ENCODE measurements around the gene IRAK3.
"Not testable (repeated sequence)": the region's sequence is repeated elsewhere in the genome, so short reads cannot be mapped to it uniquely, and the experiment has no call there.

The IRAK3 gene

DNA sequence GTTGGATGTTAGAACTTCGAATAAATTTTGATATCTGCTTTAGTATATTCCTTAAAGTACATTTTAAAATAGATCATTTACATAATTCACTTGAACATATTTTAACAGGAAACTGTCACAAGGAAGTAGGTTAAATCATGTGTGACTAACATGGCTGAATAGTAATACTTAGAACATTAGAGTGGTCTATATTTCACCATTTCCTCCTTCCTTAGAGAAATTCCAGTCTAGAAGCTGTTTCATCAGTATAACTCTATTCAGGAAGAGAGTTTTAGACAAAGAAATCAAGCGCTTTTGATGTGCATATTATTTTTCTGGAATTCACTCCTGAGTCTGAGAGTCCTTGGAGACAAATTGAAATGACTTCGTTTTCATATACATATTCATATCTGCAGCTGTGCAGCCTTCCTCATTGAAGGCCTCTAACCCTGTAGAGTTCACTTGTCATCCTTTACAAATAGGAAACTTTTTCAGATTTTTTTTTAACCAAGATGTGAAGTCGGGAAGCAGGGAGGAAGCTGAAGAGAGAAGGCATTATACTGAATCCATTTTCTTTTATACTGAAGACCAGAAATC is 28.4 kb downstream of the IRAK3 start:
- DNase-seq, result no peak

DNA sequence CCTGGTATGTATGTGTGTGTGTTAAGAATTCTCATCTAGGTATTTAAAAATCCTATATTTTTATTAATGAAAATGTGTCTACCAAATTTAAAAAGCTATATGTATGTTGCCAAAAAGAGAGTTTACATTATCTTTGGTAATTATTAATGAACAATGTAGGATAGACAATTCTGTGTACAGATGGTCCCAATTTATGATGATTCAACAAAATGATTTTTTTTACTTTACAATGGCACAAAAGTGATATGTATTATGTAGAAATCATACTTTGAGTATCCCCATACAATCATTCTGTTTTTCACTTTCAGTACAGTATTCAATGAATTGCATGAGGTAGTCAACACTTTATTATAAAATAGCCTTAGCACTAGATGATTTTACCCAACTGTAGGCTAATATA is 39.4 kb downstream of the IRAK3 start:
- no peak for DNase-seq

DNA sequence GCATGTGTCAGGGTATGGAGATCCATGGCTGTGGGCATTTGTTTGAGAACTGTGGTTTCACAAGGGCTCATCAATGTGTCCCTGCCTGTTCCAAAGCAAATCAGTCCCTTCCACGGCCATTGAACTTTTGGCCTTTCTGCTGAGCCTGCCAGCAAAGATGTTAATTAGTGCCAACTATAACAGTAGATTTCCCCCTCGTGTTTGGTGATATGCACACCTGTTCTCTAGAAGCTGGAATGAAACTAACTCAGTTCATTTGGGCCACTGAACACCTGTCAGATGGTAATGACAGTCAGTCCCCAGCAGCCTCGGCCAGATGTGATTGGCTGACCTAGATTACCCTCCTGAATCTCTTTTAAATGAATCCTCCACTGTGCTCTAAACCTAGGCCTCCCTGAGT is 43.2 kb downstream of the IRAK3 start:
- peak; percentile 14 for DNase-seq

DNA sequence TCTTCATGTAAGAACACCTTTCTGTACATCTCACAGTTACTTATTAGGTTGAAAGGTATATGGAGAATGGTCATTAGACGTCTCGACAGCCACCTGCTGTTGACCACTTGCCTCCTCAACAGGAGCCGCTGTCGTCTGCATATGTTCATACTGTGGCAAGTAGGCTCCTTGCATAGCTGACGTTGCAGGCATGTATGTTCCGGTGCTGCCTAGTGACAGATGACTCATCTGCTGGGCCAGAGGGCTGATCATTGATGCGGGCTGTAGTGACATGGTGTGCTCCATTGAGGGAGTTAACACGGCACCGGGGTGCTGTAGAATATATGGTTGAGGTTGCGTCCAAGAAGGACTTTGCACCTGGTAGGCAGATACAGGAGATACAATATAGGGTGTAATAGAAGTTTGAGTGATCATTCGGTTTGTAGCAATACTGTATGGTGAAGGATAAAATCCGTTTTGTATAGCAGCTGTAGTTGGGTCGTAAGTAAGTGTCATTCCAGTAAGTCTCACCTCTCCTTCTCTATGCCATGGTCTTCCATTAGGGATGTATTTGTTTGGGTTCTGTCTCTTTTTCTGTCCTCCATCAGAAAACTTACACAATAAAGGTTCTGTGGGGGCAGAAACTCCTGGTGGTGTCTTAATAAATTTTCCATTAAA is 45.2 kb downstream of the IRAK3 start:
- not testable (repeated sequence) for DNase-seq

DNA sequence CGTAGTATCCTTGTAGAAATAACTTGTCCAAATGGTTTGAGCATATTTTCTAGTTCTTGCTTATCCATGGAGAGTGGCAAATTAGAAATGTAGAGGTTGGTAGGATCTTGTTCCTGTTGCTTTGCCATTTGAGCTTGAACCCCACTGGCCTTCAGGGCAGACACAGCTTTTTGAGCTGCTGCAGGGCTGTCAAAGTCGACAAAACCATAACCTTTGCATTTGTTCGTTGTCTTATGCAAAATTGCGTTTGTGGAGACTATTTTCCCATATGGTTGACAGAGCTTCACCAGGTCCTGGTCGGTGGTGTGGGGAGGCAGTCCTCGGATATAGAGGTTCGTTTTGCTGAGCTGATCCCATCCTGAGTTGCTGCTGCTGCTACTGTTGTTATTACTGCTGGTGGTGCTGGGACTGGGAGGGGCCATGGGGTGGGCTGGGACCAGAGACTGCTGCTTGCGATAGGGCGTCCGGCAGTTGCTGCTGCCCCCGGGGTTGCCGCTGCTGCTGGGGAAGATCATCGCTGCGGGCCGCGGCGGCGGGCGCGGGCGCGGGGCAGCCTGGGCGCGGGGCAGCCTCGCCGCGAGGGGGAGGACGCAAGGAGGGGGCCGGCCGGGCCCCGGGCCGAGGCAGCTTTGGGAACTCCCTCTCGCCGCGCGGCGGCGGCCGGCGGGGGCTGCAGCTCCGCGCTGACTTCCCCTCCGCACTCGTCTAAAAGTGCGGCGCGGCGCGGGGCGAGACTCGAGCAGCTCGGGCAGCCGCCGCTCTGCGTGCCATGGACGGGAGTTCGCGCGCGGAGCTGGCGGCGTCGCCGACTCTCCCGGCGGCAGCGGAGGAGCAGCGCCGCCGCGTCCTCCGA is 46.0 kb downstream of the IRAK3 start:
- DNase-seq, result not testable (repeated sequence)

DNA sequence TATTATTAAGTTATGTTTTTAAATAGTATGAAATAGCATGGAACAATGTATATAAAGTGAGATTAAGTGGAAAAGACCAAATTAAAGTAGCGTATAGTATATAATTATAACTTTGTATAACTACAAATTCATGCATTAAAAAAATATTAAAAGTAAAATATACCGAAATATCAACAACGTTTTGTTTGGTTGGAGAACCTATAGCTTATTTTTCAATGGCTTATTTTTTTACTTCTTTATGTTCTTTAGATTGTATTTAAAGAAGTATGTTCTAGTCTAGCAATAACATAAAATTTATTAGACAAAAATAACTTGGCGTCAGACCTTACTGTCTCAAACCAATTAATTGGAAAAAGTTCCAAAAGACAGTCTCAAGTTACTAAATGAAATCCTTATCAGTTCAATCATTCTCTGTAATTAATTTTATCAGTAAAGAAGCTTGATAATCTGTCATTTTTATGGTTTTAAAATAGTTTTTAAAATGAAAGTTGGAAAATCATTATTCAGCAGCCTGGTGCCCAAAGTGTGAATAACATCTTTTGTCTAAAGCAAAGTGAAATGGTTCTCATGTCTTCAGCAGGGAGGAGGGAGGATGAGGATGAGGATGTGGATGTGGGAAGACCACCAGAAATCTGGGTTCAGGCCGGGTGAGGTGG is 46.7 kb downstream of the IRAK3 start:
- no peak for DNase-seq

DNA sequence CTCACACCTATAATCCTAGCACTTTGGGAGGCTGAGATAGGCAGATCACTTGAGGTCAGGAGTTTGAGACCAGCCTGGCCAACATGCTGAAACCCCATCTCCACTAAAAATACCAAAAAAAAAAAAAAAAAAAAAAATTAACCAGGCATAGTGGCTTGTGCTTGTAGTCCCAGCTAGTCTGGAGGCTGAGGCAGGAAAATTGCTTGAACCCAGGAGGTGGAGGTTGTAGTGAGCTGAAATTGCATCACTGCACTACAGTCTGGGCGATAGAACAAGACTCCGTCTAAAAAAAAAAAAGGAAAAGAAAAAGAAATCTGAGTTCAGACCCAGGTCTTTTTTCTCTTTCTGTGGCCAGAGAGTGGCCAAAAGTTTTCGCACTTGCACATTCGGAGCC is 47.3 kb downstream of the IRAK3 start:
- not testable (repeated sequence) for DNase-seq

DNA sequence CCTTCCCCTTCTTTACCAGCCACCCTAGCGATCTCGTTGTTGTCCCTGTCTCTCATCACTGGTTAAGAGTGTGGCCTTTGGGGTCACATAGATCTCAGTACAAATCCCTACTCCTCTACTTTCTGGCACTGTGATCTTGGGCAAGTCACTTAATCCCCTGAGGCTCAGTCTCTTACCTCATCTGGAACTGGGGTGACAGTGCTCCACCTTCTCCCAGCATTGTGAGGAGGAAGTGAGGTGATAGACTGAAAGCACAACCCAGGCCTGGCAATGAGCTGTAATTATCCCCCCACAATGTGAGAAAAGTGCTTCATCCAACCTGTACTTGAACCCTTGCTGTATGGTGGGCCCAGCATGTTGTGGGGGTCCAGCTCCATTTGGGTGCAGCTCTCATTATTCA is 48.0 kb downstream of the IRAK3 start:
- DNase-seq, result no peak

DNA sequence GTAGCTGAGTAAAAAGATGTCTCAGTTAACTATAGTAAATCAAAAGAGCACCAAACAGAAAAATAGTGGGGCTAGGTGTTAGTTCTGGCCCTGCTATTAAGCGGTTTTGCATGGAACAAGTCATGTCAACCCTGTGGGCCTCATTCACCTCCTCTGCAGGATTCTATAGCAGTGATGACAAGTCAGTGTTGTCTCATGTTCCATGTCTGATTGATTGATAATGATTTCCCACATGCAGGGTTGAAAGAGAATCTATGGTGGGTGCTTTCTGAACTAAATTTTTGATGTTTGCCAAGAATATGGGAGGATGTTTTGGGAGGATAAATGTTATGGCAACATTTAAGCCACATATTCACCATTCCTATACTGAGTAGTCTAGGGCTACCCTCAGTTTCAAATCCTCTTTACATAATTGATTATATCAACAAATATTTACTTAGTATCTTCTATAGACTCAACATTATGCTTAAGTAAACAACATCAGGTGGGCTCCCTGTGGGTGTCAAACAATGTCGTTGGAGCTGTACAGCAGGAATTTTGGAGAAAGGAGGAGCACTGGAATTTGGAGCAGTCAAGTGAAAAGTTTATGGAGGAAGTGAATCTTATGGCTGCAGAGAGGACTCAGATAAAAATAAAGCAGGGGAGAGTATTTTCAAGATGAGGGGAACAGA is 48.6 kb downstream of the IRAK3 start:
- no peak for DNase-seq

DNA sequence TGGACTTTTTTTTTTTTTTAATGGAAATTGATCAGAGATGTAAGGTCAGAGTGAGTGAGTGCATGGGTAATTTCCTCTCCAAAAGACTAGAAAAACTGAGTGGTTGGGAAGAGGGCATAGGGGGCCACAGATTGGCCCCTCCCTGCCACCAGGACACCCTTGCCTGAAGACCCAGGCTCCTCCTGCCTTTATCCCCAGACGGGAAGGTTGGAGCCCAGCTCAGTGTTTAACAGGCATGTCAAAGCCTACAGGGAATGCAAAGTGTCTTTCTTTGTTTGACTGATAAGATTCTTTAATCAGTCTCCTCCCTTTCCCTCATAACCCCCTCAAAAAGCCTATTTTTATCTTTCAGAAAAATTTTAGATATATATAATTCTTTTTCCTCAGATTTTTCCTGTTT is 50.3 kb downstream of the IRAK3 start:
- no peak for DNase-seq

DNA sequence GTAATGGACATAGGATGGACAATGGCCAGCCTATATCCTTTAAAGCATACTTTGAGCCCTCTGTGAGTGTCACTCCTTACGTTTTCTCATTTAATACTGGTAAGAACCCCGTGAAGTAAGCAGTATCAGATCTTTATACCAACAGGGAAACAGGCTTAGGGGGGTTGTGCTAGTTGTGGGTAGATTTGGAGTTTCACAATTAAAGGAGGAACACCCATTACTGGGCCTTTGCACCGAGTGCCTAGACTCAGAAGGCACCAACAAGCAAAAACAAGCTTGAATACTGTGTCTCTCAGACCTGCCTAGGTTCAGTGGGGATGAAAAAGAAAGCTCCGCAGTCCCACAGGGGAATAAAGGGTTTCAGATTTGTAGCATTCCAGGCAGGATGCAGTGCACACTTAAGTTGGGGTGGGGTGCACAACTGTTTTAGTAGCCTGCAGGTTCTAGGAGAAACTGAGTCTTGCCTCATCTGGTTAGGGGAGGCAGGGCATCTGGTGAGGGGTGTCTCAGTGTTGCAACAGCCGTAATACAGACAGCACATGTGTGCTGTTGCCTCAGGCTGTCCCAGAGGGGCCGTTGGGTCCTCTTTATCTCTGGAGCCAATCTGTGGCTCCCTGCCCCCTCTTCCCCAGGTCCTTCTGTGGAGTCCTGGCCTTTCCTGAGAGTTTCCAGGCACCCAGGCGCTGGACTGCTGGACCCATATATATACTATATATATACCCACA is 51.2 kb downstream of the IRAK3 start:
- no peak for DNase-seq

DNA sequence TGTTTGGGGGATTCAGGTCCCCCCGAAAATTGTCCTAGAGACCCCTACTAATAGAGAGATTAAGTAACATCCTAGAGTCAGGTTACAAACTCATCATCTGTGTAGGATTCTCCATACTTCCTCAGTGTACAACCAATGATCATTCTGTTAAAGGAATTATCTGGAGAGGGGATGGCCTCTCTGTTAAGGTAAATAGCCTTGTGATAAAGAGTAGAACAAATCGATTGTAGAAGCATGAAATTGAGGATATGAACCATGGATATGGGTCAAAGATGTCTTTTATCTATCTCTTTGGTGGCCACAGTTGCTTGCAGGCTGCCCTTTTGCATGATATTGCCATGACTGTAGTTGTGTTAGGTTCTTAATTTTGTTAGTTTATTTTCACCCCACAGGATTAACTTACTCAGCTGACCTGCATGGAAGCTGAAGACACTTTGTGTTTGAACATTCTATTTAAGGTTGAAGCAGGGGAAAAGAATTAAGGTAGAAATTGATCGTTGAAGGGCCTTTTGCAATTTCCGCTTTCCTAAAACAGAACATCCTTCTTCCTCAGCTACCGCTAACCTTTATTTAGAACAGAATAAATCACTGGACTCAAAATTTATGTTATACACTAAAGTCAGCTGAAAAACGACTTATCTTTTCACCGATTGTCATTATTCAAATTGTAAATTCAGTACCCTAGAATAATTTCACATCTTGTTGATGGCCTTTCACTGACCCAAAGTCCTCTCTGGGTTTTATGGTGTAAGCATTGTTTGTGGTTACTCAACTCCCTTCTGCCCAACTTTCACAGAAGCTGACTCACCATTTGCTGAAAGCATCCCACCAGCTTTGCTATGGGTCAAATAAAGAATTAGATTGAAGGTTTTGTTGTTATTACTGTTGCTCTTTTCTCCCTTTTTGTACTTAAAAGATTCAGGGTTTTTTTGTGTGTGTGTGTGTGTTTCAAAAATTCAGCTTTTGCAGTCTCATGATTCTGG is 52.3 kb downstream of the IRAK3 start:
- DNase-seq, result no peak

DNA sequence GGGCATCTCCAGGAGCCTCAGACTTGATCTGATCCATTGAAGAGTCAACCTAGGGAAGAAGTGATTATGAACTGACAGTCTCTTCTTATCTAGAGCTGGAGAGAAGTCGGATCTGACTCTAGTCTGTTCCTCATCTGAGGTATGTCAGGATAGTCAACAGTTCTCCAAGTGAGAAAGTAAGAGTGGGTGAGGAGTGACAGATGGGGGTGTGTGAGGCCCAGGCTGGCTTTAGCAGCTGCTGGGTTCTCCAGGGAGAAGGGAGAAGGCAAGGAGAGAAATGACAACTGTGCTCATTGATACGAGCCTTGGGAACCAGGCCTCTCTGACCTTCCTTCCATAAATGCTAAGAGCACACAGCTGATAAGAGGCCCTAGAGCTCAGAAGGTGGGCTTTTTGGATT is 53.3 kb downstream of the IRAK3 start:
- DNase-seq, result no peak

DNA sequence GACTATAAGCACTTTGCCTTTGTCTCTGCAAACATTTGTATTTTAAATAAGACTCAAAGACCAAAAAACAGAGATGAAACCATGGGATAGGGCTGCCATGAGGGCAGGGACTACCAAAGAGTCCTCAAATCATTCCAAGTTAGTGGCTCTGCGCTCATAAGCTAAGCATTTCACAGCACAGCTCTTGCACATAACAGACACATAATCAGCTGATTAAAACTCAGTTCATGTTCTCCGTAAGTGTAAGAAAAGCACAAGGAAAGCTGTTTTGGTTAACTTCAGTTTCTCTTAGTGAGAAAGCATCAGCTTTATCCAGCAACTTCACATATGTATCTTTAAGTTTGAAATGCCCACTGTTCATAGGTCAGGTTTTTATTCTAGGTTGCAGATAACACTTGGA is 54.9 kb downstream of the IRAK3 start:
- no peak for DNase-seq

DNA sequence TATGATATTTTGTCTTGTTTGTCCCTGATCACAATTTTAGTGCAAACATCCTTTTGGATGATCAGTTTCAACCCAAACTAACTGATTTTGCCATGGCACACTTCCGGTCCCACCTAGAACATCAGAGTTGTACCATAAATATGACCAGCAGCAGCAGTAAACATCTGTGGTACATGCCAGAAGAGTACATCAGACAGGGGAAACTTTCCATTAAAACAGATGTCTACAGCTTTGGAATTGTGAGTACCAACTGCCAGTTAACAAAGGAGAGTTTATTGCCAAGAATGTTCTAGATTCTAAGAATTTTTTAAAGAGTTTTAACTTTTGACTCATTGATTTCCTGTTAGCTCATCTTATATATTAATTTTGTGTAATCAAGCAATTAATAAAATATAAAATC is 55.4 kb downstream of the IRAK3 start:
- DNase-seq, result no peak

DNA sequence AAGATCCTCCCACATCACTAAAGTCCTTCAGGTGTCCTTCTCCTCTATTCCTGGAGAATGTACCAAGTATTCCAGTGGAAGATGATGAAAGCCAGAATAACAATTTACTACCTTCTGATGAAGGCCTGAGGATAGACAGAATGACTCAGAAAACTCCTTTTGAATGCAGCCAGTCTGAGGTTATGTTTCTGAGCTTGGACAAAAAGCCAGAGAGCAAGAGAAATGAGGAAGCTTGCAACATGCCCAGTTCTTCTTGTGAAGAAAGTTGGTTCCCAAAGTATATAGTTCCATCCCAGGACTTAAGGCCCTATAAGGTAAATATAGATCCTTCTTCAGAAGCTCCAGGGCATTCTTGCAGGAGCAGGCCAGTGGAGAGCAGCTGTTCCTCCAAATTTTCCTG is 58.7 kb downstream of the IRAK3 start:
- DNase-seq, result no peak

DNA sequence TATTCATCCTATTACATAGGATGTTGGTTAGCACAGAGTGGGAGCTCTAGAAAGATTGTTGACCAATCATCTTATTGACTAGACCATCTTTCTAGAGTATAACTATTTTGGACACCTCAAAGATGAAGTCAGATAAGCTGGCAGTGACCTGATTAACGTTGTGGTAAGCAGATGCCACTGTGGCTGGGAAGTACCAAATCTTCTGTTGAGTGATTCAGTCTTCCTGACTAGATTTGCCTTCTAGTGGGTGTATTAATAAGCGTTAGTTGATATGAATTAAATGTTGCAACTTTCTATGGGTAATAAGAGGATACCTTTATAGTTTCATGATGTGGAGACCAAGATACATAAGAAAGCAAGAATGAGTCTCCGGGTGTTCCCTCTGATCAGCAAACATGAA is 62.0 kb downstream of the IRAK3 start:
- DNase-seq, result no peak

DNA sequence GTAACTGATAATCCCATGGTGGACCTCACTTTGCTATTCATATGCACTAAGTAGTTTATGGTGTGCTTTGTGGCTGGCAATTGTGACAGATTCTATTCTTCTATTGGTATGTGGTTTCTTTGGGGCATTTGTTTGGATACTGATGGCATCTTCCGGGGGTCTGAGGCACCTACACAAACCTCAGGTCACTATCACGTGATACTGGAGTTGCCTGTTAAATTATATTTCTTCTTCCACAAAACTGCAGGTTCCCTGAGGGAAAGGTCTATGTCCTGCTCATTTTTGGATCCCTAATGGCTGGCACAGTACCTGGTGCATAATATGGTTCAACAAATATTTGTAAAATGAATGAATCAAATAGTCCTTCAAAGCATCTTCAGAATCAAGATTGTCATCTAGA is 63.8 kb downstream of the IRAK3 start:
- DNase-seq, result no peak

DNA sequence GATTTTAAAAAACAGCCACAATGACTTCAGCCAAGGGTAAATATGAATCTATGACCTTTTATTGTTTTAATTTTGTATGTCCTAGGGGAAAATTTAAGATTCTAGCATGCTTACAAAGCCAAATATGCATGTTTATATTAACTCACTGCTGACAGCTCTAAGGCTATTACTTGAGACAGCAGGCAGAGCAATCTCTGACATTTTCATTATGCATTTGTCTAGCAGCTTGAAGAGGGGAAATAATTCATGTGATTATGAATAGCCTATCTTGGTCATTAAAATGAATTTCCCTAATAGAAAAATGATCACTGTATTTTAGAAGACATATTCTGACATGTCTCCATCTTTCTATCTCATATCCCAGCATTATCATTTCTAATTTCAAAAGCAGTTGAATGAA is 66.7 kb downstream of the IRAK3 start:
- DNase-seq, result no peak

DNA sequence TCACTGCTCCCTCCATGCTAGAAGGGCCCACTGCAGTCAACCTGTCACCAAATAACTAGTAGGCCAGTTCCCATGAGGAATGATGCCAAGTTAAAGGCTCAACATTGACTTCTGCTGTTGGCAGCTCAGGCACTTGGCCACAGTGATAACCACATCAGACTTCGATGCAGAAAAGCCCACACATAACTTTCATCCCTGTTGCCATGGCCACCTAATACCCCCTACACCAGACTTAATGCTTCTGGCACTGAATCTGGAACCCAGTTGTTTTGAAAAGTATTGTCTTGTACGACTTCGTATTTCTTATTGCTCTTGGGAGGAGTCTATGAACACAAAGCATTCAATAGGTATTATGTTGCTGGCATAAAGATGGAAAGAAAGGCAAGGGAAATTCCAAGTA is 69.0 kb downstream of the IRAK3 start:
- no peak for DNase-seq

DNA sequence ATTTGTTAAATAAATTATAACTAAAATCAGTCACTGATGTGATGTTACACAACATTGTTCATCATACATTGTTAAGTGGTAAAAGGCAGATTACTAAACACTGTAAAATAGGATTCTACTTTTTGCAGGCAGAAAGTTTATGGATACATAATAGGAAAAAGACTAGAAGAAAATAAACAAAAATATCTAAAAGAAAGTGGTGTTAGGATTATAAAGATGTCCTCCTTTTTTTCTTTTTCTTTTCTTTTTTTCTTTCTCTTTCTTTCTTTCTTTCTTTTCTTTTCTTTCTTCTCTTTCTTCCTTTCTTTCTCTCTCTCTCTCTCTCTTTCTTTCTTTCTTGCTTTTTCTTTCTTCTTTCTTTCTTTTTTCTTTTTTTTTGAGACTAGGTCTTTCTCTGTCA is 73.7 kb downstream of the IRAK3 start:
- no peak for DNase-seq
